PFSK-1 (cell line): ENCODE results near the gene FCRL1.

Experiments
- FOXP2 ChIP-seq: optimal IDR thresholded peaks from 2 replicates; pipeline ENCODE3; 2011; ENCODE audit warnings: borderline replicate concordance, control low read depth, inconsistent platforms; ENCODE audit not compliant: insufficient read depth; ENCODE audit errors: extremely low read length, extremely low read depth
- POLR2AphosphoS5 ChIP-seq: IDR thresholded peaks from 2 replicates; pipeline ENCODE4 v1.6.1; 2012; ENCODE audit warnings: low read depth, mild to moderate bottlenecking, control low read depth, low read length, moderate library complexity
- REST ChIP-seq, 2 experiments: IDR thresholded peaks; 2 replicates each; pipeline versions ENCODE4 v1.6.1 to v1.8.0; 2011 to 2012; ENCODE audit warnings: low read depth in 2 of 2, low read length in 2 of 2, control low read depth in 1 of 2, inconsistent platforms in 1 of 2, mild to moderate bottlenecking in 1 of 2, moderate library complexity in 1 of 2; ENCODE audit not compliant: insufficient read depth in 1 of 2
- SIN3A ChIP-seq: IDR thresholded peaks from 2 replicates; pipeline ENCODE4 v1.6.1; 2012; ENCODE audit warnings: mild to moderate bottlenecking, low read length, moderate library complexity, borderline replicate concordance; ENCODE audit not compliant: insufficient read depth
- TAF1 ChIP-seq: IDR thresholded peaks from 2 replicates; pipeline ENCODE4 v1.6.1; 2012; ENCODE audit warnings: low read length, control low read depth, borderline replicate concordance; ENCODE audit not compliant: insufficient read depth

Gene FCRL1

GRCh38 chr1:157784801-157785200, 35.1 kb downstream of the FCRL1 start:
- TF ChIP-seq SIN3A = no peak
- no peak for TF ChIP-seq FOXP2
- TF ChIP-seq REST (IDR thresholded peaks at IDR 0.05; ENCODE audit: insufficient read depth in 1 of 2, low read depth in 2 of 2, low read length in 2 of 2) = no peak
- no peak for TF ChIP-seq TAF1

- no peak for TF ChIP-seq TAF1
- TF ChIP-seq FOXP2 = no peak
- no peak for TF ChIP-seq POLR2AphosphoS5
- TF ChIP-seq REST (IDR thresholded peaks at IDR 0.05; ENCODE audit: insufficient read depth in 1 of 2, low read depth in 2 of 2, low read length in 2 of 2) = no peak
- no peak for TF ChIP-seq SIN3A
These were observed 37.0 kb downstream of the FCRL1 start for GRCh38 chr1:157782931-157783330.

GRCh38 chr1:157781048-157781447, 38.9 kb downstream of the FCRL1 start:
- TF ChIP-seq REST (IDR thresholded peaks at IDR 0.05; ENCODE audit: insufficient read depth in 1 of 2, low read depth in 2 of 2, low read length in 2 of 2) = no peak
- TF ChIP-seq FOXP2 = no peak
- no peak for TF ChIP-seq SIN3A
- no peak for TF ChIP-seq TAF1
- TF ChIP-seq POLR2AphosphoS5 = no peak

GRCh38 chr1:157776971-157777391, 42.9 kb downstream of the FCRL1 start, which contains the start of gene FCRL2:
Gene FCRL2, minus strand, starts transcription at chr1:157777132. Its CDS starts 59 bp downstream, at chr1:157777073.
- TF ChIP-seq FOXP2 (no peak), TAF1 (no peak), REST (IDR thresholded peaks at IDR 0.05; ENCODE audit: insufficient read depth in 1 of 2, low read depth in 2 of 2, low read length in 2 of 2) (no peak), POLR2AphosphoS5 (no peak), SIN3A (no peak)
